HG02981 (cell line): ENCODE data around the gene CRYAA.

Source experiments
- ATAC-seq: cut with Tn5 transposase; IDR thresholded peaks from one replicate; pipeline ENCODE4 v1.9.1; 2021; ENCODE audit warnings: mild to moderate bottlenecking, moderate library complexity; ENCODE audit not compliant: unreplicated experiment

CRYAA gene

GRCh38 chr21:43198376-43198775 lies 29.6 kb downstream of the CRYAA start:
- no peak for ATAC-seq

- no peak for ATAC-seq
Measured at GRCh38 chr21:43201491-43201890, 32.7 kb downstream of the CRYAA start.

GRCh38 chr21:43203591-43203990 lies 34.8 kb downstream of the CRYAA start:
- ATAC-seq = no peak

- ATAC-seq = no peak
Measured at GRCh38 chr21:43204638-43205037, 35.8 kb downstream of the CRYAA start.

- no peak for ATAC-seq
Measured at GRCh38 chr21:43206231-43207042, 37.6 kb downstream of the CRYAA start.

GRCh38 chr21:43207043-43207315 lies 38.2 kb downstream of the CRYAA start:
- no peak for ATAC-seq

- no peak for ATAC-seq
Measured at GRCh38 chr21:43207868-43208267, 39.1 kb downstream of the CRYAA start.

- ATAC-seq = no peak
Measured at GRCh38 chr21:43208561-43209332, 39.9 kb downstream of the CRYAA start.

GRCh38 chr21:43209575-43210453 lies 41.0 kb downstream of the CRYAA start:
- ATAC-seq = no peak

GRCh38 chr21:43210454-43211071 lies 41.8 kb downstream of the CRYAA start:
- no peak for ATAC-seq

- ATAC-seq = no peak
Measured at GRCh38 chr21:43211072-43211759, 42.4 kb downstream of the CRYAA start.

- ATAC-seq = no peak
Measured at GRCh38 chr21:43211760-43212115, 42.9 kb downstream of the CRYAA start.
